GM19239 (cell line): ENCODE results near the gene TMEM184B.

ENCODE experiments used
- DNase-seq: peaks from one replicate; pipeline ENCODE4 v3.0.0; 2011; ENCODE audit warnings: low spot score; ENCODE audit not compliant: insufficient read length
- FAIRE-seq: peaks from 2 replicates; lab custom pipeline; 2011; peaks lifted over from hg19 to GRCh38; lab: Jason Lieb, UNC

The TMEM184B gene

GRCh38 chr22:38272373-38273134, at the start of gene TMEM184B:
Gene TMEM184B (minus strand): TSS chr22:38273010. CDS start chr22:38247961, 25,049 bp downstream.
- FAIRE-seq (no peak), DNase-seq (peak; percentile 94)

- no peak for DNase-seq
- FAIRE-seq = no peak
Measured at GRCh38 chr22:38320605-38321402, 48.0 kb upstream of the TMEM184B start.

GRCh38 chr22:38318792-38319773, 46.3 kb upstream of the TMEM184B start:
- DNase-seq (no peak), FAIRE-seq (no peak)

- DNase-seq = no peak
- peak; percentile 23 for FAIRE-seq
Measured at GRCh38 chr22:38317995-38318715, 45.3 kb upstream of the TMEM184B start.

- FAIRE-seq = no peak
- peak; percentile 83 for DNase-seq
Measured at GRCh38 chr22:38317122-38317994, 44.5 kb upstream of the TMEM184B start, which contains the start of gene CSNK1E. Gene CSNK1E (minus strand): TSS chr22:38317433. CDS start chr22:38314157, 3,276 bp downstream.

- no peak for FAIRE-seq
- DNase-seq = peak; percentile 72
Measured at GRCh38 chr22:38316364-38317121, 43.7 kb upstream of the TMEM184B start.

- DNase-seq (no peak), FAIRE-seq (peak; percentile 40)
Measured at GRCh38 chr22:38315823-38316363, 43.1 kb upstream of the TMEM184B start.

- DNase-seq (no peak), FAIRE-seq (no peak)
Measured at GRCh38 chr22:38314933-38315822, 42.4 kb upstream of the TMEM184B start.

GRCh38 chr22:38314051-38314932, 41.5 kb upstream of the TMEM184B start:
- DNase-seq (no peak), FAIRE-seq (no peak)

GRCh38 chr22:38313384-38313955, 40.7 kb upstream of the TMEM184B start:
- no peak for DNase-seq
- peak; percentile 68 for FAIRE-seq

GRCh38 chr22:38312261-38312800, 39.5 kb upstream of the TMEM184B start:
- FAIRE-seq (no peak), DNase-seq (no peak)

- no peak for DNase-seq
Measured at GRCh38 chr22:38311323-38311620, 38.5 kb upstream of the TMEM184B start.

GRCh38 chr22:38310518-38311322, 37.9 kb upstream of the TMEM184B start:
- FAIRE-seq = no peak

More at GRCh38 chr22:38311323-38311620, 38.5 kb upstream of the TMEM184B start:
- FAIRE-seq = no peak

More at GRCh38 chr22:38310518-38311322, 37.9 kb upstream of the TMEM184B start:
- DNase-seq = no peak
